ENCODE data around the gene SEC16A.

Gene SEC16A

DNA sequence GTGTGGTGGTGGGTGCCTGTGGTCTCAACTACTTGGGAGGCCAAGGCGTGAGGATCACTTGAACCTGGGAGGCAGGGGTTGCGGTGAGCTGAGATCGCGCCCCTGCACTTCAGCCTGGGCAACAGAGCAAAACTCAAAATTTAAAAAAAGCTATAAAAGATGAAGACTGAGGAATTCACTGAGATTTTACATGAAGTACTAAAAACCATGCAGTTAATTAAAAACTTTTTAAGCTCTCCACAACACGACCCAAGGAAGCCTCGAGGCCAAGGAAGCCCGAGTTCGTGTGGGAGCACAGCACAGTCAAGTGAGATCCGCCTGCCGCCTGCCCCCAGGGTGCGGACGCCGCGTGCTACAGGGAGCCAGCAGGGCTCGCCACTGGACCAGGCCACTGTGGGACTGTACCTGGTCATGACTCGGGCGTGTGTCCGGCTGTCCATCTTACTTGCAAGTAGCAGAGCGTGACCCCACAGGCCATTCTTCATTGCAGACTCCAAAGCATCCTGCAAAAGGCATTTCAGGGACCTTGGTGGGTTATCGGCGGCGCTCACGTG, 22.0 kb downstream of the SEC16A start:
- TF ChIP-seq, protein P1, sequence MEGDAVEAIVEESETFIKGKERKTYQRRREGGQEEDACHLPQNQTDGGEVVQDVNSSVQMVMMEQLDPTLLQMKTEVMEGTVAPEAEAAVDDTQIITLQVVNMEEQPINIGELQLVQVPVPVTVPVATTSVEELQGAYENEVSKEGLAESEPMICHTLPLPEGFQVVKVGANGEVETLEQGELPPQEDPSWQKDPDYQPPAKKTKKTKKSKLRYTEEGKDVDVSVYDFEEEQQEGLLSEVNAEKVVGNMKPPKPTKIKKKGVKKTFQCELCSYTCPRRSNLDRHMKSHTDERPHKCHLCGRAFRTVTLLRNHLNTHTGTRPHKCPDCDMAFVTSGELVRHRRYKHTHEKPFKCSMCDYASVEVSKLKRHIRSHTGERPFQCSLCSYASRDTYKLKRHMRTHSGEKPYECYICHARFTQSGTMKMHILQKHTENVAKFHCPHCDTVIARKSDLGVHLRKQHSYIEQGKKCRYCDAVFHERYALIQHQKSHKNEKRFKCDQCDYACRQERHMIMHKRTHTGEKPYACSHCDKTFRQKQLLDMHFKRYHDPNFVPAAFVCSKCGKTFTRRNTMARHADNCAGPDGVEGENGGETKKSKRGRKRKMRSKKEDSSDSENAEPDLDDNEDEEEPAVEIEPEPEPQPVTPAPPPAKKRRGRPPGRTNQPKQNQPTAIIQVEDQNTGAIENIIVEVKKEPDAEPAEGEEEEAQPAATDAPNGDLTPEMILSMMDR (IDR thresholded peaks at IDR 0.05; ENCODE audit: low read depth, low read length), result no peak
- Histone ChIP-seq H3K9me3 (ENCODE audit: severe bottlenecking) (no peaks in the 10 kb centered on the region), H3K4me3 (ENCODE audit: low read depth, low read length) (no peak overlapping the region), H3K27me3 (ENCODE audit: insufficient read depth, low read depth, severe bottlenecking) (no peaks in the 10 kb centered on the region), H3K36me3 (peaks cover 97% of the 10 kb centered on the region), H3K27ac (no peak overlapping the region)
- DNase-seq, result no peak

DNA sequence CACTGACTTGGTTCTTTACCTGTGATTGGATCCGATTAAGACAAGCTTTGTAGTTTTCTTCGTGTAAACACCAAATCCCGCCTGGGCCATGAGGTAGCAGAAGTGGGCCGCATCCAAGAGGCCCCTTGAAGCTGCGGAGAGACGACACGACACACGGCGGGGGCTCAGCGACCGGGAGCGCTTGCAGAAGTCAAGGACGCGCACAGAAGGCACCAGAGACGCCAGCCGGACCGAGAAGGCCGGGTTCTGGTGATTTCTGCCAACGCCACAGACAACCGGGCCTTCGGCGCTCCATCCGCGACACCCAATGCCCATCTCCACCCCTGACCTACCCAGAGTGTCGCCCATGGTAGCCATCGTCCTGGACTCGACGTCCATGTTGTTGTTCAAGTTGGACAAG, 23.4 kb downstream of the SEC16A start:
- peaks cover 97% of the 10 kb centered on the region for H3K36me3 ChIP-seq
- H3K27ac ChIP-seq, result no peak overlapping the region
- no peaks in the 10 kb centered on the region for H3K9me3 ChIP-seq (ENCODE audit: severe bottlenecking)
- TF ChIP-seq, protein P1 (IDR thresholded peaks at IDR 0.05; ENCODE audit: low read depth, low read length), result no peak
- H3K27me3 ChIP-seq (ENCODE audit: insufficient read depth, low read depth, severe bottlenecking), result no peaks in the 10 kb centered on the region
- DNase-seq, result no peak
- H3K4me3 ChIP-seq (ENCODE audit: low read depth, low read length), result no peak overlapping the region

DNA sequence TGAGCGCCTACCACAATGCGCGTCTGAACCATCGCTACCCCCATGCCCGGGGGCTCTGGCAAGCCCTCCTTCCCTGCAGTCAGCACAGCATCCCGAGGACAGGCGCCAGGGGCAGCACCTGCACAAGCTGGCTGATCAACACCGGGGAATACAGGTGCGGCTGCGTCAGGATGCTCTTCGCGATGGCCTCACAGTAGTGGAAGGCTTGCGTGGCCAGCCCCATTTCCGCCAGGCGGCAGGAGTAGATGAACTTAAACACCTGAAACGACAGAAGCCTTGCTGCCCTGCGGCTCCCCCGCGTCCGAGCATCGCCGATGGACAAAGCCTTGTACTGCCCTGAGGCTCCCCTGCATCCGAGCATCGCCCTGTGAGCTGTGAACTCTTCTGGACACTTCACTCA, 25.5 kb downstream of the SEC16A start:
- Histone ChIP-seq H3K4me3 (ENCODE audit: low read depth, low read length) (no peak overlapping the region), H3K36me3 (peaks cover 90% of the 10 kb centered on the region), H3K27ac (no peak overlapping the region), H3K27me3 (ENCODE audit: insufficient read depth, low read depth, severe bottlenecking) (no peaks in the 10 kb centered on the region), H3K9me3 (ENCODE audit: severe bottlenecking) (no peaks in the 10 kb centered on the region)
- TF ChIP-seq, protein P1 (IDR thresholded peaks at IDR 0.05; ENCODE audit: low read depth, low read length), result no peak
- no peak for DNase-seq

DNA sequence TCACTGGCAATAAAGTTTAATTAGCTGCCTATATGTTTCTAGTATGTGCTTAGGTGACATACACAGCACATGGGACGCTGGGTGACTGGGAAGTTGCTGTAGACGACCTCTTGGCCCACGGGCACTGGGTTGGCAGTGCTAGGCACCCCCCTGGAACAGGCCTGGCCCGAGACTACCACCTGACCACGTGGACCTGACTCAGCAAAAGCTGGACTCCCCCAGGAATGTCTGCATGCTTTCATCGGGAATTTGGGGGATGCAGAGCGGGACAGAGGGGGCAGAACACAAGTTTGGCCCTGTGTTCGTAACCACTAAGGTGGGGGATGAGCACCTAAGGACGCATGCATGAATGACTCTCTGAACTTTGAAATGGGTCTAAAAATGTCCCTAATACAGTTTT, 26.6 kb downstream of the SEC16A start:
- Histone ChIP-seq H3K4me3 (ENCODE audit: low read depth, low read length) (no peak overlapping the region), H3K27ac (no peak overlapping the region), H3K27me3 (ENCODE audit: insufficient read depth, low read depth, severe bottlenecking) (no peaks in the 10 kb centered on the region), H3K9me3 (ENCODE audit: severe bottlenecking) (no peaks in the 10 kb centered on the region), H3K36me3 (peaks cover 91% of the 10 kb centered on the region)
- no peak for DNase-seq
- TF ChIP-seq, protein P1 (IDR thresholded peaks at IDR 0.05; ENCODE audit: low read depth, low read length), result no peak

DNA sequence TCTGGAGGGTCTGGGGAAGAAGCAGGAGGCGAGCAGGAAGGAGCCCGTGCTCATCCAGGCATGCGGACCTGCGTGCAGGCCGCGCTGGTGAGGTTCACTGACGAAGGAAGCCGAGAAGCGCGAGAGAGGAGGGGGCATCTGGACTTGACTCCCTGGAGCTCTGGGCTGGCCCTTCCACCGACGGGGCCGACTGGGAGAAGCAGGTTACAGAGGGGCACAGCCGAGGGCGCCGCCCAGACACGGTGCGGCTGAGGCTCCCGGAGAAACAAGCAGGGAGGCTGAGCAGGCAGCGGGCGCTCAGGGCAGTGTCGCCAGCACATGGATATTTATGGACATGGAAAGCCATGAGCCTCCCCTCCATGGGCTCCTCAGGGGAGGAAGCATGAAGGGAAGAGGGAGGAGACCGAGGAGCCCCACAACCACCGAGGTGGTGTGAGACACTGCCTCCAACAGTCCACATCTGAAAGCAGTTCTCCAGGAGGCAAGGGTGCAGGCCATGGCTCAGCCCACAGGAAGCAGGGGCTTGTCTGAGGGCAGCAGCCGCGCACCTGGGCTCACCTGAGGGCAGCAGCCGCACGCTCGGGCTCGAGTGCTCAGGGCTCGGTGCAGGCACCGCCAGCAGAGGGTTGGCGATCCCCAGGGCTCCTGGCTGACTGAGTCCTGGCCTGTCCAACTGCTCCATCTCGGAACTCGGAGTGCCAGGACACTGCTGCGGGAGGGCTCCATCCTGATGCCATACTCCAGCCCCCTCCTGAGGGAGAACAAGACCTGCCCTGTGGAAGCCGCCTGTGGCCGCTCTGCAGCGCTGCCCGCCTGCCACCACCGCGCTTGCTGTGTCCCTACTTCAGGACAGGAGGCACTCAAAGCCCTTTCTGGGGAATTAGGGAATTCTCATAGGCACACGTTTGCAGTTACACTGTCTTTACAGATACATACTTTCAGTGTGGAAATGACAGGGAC, 27.5 kb downstream of the SEC16A start:
- no peak for DNase-seq
- Histone ChIP-seq H3K36me3 (peaks cover 90% of the 10 kb centered on the region), H3K9me3 (ENCODE audit: severe bottlenecking) (no peaks in the 10 kb centered on the region), H3K27ac (no peak overlapping the region), H3K27me3 (ENCODE audit: insufficient read depth, low read depth, severe bottlenecking) (no peaks in the 10 kb centered on the region), H3K4me3 (ENCODE audit: low read depth, low read length) (no peak overlapping the region)
- TF ChIP-seq, protein P1 (IDR thresholded peaks at IDR 0.05; ENCODE audit: low read depth, low read length), result no peak

Data from WERI-Rb-1 (cell line).